Measurements from ENCODE around the gene MEI4.

The MEI4 gene

GRCh38 chr6:77965449-77965848, 312.6 kb downstream of the MEI4 start:
- DNase-seq (ENCODE audit: low spot score): no peak

DNA sequence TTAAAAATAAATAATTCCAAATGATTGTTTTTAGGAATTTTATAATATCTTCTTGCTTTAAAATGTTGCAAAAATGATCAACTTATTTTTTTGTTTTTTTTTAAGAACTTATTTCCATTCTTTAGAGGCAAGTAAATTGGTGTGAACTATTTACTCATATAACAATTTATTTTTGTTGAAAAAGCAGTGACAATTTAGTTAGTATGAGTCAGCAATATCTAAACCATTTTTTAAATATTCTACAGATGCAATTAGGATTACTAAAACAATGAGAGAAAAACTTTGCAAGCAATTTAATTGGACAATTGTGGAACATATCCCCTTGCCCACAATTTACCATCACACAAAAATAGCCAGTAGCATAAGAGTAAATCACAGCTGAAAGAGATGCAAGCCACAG, 319.5 kb downstream of the MEI4 start:
- no peak for DNase-seq (ENCODE audit: low spot score)

Measured in AG08396 (cell line).